ENCODE measurements around the gene JMJD8. TPM values are rescaled to one million over a fixed set of nuclear protein-coding genes. Genes with fewer than 3 reads are reported as not detected.

Gene JMJD8
- total RNA-seq, 1 experiment from 2014 or later = 81.3 TPM

DNA sequence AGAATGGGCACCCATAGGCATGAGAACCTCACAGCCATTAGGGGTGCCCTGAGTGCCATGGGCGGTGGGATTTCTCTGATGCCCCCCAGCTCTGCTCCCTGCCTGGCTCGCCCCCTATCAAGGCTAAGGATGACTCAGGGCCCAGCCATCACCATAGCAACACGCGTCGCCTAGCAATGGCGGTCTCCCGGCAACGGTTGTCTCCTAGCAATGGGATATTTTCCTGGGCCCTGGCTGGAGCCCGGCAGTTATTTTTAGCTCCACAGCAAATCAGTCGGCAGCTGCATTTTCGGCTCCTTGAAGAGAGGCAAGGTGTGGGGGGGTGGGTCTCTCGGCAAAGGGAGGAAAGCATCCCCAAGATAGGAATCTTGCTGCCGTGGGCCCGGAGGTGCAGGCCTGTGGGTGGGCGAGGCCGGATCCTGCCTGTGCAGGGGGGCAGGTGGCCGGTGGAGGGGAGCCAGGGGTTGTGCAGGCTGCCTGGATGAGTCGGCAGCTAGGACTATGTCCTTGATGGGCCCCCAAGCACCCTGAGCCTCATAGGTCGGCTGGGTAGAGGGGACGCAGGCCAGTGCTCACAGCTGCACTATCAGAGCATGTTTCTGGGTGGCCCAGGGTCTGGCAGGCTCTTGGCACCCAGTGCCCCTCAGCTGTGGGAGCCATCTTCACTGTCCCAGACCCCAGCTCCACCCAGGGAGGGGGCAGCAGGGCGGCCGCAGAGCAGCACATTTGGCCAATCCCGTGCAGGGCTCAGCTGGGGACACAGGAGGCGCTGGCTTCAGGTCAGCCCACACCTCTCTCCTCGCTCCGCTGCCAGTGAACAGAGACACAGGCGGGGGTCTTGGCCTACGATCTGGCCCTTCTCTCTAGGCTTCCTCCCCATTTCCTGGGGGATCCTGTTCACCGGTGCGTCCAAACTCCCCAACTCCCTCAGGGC, 25.7 kb upstream of the JMJD8 start:
- intact Hi-C loops (cut with micrococcal nuclease) = loop anchor here (10.0 kb wide), 1 partner anchor 75 kb away; the partner anchor contains the start of genes CHTF18 and RPUSD1
- H3K27ac ChIP-seq (ENCODE audit: low read length) = no peak overlapping the region
- H3K9ac ChIP-seq (ENCODE audit: low read length) = no peak overlapping the region
- H4K20me1 ChIP-seq (ENCODE audit: low read length) = no peaks in the 10 kb centered on the region
- CTCF ChIA-PET = interaction anchor here (0.6 kb wide), 1 partner anchor 100 kb away, joined by 4 read pairs; no protein-coding TSS in a partner anchor
- ATAC-seq (no peak), DNase-seq (peak; percentile 54)
- H3K36me3 ChIP-seq (ENCODE audit: low read depth, low read length) = no peaks in the 10 kb centered on the region
- no peaks in the 10 kb centered on the region for H3K79me2 ChIP-seq (ENCODE audit: low read length)
- TF ChIP-seq EZH2 (IDR thresholded peaks at IDR 0.05; ENCODE audit: low read length, unreplicated experiment) (no peak), EZH2phosphoT487 (IDR thresholded peaks at IDR 0.05; ENCODE audit: borderline replicate concordance, low read length) (no peak), CTCF (conservative IDR thresholded peaks at IDR 0.05; ENCODE audit: low read depth, low read length) (0 out of 2 replicates have a peak, but pooled peaks have one; percentile 12)
- H3K27me3 ChIP-seq (ENCODE audit: low read length) = peaks cover 28% of the 10 kb centered on the region
- no peaks in the 10 kb centered on the region for H3K9me2 ChIP-seq (replicated peaks; ENCODE audit: low read length)
- POLR2A ChIA-PET (ENCODE audit: unreplicated experiment) = no interaction called here
- no peak overlapping the region for H2AFZ ChIP-seq (ENCODE audit: low read length)
- H3K4me1 ChIP-seq (ENCODE audit: insufficient read depth, low read length) = peaks cover 16% of the 10 kb centered on the region
- no TSS peak for BruUV-seq (replicated peaks)
- H3K9me3 ChIP-seq (ENCODE audit: low read length) = no peaks in the 10 kb centered on the region
- H3K4me3 ChIP-seq (ENCODE audit: low read length) = no peak overlapping the region
- H3F3A ChIP-seq (ENCODE audit: low read length, unreplicated experiment) = no peaks in the 10 kb centered on the region
- no peak overlapping the region for H3K4me2 ChIP-seq (ENCODE audit: low read length)

DNA sequence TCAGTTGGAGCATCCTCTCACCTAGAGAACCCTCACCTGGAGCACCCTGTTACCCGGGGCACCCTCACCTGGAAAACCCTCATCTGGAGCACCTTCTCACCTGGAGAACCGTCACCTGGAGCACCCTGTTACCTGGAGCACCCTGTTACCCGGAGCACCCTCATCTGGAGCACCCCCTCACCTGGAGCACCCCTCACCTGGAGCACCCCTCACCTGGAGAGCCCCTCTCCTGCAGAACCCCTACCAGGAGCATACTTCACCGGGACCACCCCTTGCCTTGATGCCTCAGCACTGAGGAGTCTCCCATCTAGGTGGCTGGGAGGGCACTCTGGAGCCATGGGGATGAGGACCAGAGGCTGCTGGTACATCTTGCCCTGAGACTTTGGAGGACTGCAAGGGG, 24.8 kb upstream of the JMJD8 start:
- no TSS peak for BruUV-seq (replicated peaks)
- no peak for DNase-seq
- no peak overlapping the region for H3K9ac ChIP-seq (ENCODE audit: low read length)
- H3K4me3 ChIP-seq (ENCODE audit: low read length) = no peak overlapping the region
- no peaks in the 10 kb centered on the region for H3K9me3 ChIP-seq (ENCODE audit: low read length)
- ChIA-PET POLR2A (ENCODE audit: unreplicated experiment) (no interaction called here), CTCF (interaction anchor here (0.6 kb wide), 1 partner anchor 100 kb away, joined by 4 read pairs; no protein-coding TSS in a partner anchor)
- no peak overlapping the region for H3K27ac ChIP-seq (ENCODE audit: low read length)
- H3K79me2 ChIP-seq (ENCODE audit: low read length) = no peaks in the 10 kb centered on the region
- no peak for ATAC-seq
- no peak overlapping the region for H2AFZ ChIP-seq (ENCODE audit: low read length)
- no peaks in the 10 kb centered on the region for H4K20me1 ChIP-seq (ENCODE audit: low read length)
- H3K9me2 ChIP-seq (replicated peaks; ENCODE audit: low read length) = no peaks in the 10 kb centered on the region
- no peaks in the 10 kb centered on the region for H3K36me3 ChIP-seq (ENCODE audit: low read depth, low read length)
- no peak overlapping the region for H3K4me2 ChIP-seq (ENCODE audit: low read length)
- peaks cover 8% of the 10 kb centered on the region for H3K4me1 ChIP-seq (ENCODE audit: insufficient read depth, low read length)
- H3F3A ChIP-seq (ENCODE audit: low read length, unreplicated experiment) = no peaks in the 10 kb centered on the region
- intact Hi-C loops (cut with micrococcal nuclease) = no loop called here
- peaks cover 33% of the 10 kb centered on the region for H3K27me3 ChIP-seq (ENCODE audit: low read length)
- no peak for TF ChIP-seq CTCF (conservative IDR thresholded peaks at IDR 0.05; ENCODE audit: low read depth, low read length)
- no peak for TF ChIP-seq EZH2phosphoT487 (IDR thresholded peaks at IDR 0.05; ENCODE audit: borderline replicate concordance, low read length)
- no peak for TF ChIP-seq EZH2 (IDR thresholded peaks at IDR 0.05; ENCODE audit: low read length, unreplicated experiment)

DNA sequence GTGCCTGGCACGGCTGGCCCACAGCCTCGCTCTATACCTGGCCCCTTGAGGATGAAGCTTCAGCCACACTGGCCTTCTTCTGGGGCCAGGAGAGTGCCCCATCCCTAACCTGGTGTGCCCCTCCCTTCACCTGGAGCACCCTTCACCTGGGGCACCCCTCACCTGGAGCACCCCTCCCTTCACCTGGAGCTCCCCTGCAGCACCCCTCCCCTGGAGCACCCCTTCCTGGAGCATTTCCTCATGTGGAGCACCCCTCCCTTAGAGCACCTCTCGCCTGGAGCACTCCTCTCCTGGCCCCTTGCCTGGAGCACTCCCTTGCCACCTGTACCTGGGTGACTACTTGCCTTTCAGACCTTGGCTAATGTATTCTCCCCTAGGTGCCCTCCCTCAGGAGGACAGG, 23.9 kb upstream of the JMJD8 start:
- H3K27ac ChIP-seq (ENCODE audit: low read length) = no peak overlapping the region
- intact Hi-C loops (cut with micrococcal nuclease) = no loop called here
- peaks cover 4% of the 10 kb centered on the region; the same call in 1 of the 2 replicates for H3K4me1 ChIP-seq (ENCODE audit: insufficient read depth, low read length)
- TF ChIP-seq CTCF (conservative IDR thresholded peaks at IDR 0.05; ENCODE audit: low read depth, low read length) = no peak
- TF ChIP-seq EZH2phosphoT487 (IDR thresholded peaks at IDR 0.05; ENCODE audit: borderline replicate concordance, low read length) = no peak
- no peak for TF ChIP-seq EZH2 (IDR thresholded peaks at IDR 0.05; ENCODE audit: low read length, unreplicated experiment)
- ChIA-PET CTCF (no interaction called here), POLR2A (ENCODE audit: unreplicated experiment) (interaction anchor here (0.9 kb wide), 1 partner anchor 17 kb away, joined by 6 read pairs; no protein-coding TSS in a partner anchor)
- no peak overlapping the region for H2AFZ ChIP-seq (ENCODE audit: low read length)
- ATAC-seq = no peak
- H3K4me3 ChIP-seq (ENCODE audit: low read length) = no peak overlapping the region
- no peak overlapping the region for H3K9ac ChIP-seq (ENCODE audit: low read length)
- no peaks in the 10 kb centered on the region for H3K9me3 ChIP-seq (ENCODE audit: low read length)
- H3K9me2 ChIP-seq (replicated peaks; ENCODE audit: low read length) = no peaks in the 10 kb centered on the region
- no TSS peak for BruUV-seq (replicated peaks)
- H3K27me3 ChIP-seq (ENCODE audit: low read length) = peaks cover 33% of the 10 kb centered on the region
- no peaks in the 10 kb centered on the region for H4K20me1 ChIP-seq (ENCODE audit: low read length)
- H3F3A ChIP-seq (ENCODE audit: low read length, unreplicated experiment) = no peaks in the 10 kb centered on the region
- DNase-seq = no peak
- no peak overlapping the region for H3K4me2 ChIP-seq (ENCODE audit: low read length)
- no peaks in the 10 kb centered on the region for H3K36me3 ChIP-seq (ENCODE audit: low read depth, low read length)
- no peaks in the 10 kb centered on the region for H3K79me2 ChIP-seq (ENCODE audit: low read length)

Measured in PC-3 (cell line).